PC-3 (cell line): Measurements from ENCODE around the gene TFB1M. TPM values are rescaled to one million over a fixed set of nuclear protein-coding genes. Genes with fewer than 3 reads are reported as not detected.

Experiments
- ATAC-seq: fragments of 200-7000 bp; cut with Tn5 transposase; 2 replicates; pipeline ENCODE4 v1.9.1; 2020; ENCODE audit warnings: mild to moderate bottlenecking, moderate library complexity
- BruUV-seq: library from RNA; stranded (reverse); fragments of 400-500 nt; replicated peaks from 2 replicates; lab custom pipeline; 2021; lab: Mats Ljungman, UMichigan
- CTCF ChIA-PET: fragments of 300-600 bp; sonication (Branson Sonifier 250); formaldehyde crosslinking; loops from one replicate; lab custom pipeline; 2022; ENCODE audit warnings: antibody characterized with exemption; lab: Charles Lee
- POLR2A ChIA-PET: fragments of 300-600 bp; sonication (Branson Sonifier 250); formaldehyde crosslinking; loops from one replicate; lab custom pipeline; 2022; ENCODE audit warnings: antibody characterized with exemption; ENCODE audit not compliant: unreplicated experiment; lab: Charles Lee
- DNase-seq: peaks from one replicate; pipeline ENCODE4 v3.0.0-alpha.2; 2015
- H2AFZ ChIP-seq: fragments of 300-600 bp; sonication (generic); 2 replicates; pipeline ENCODE4 v1.6.0; 2016; ENCODE audit warnings: antibody characterized with exemption, low read length
- H3F3A ChIP-seq: fragments of 300-600 bp; sonication (generic); one replicate; pipeline ENCODE4 v1.6.0; 2017; ENCODE audit warnings: antibody characterized with exemption, low read length, control low read depth, mild to moderate bottlenecking; ENCODE audit not compliant: unreplicated experiment
- H3K27ac ChIP-seq: fragments of 300-600 bp; sonication (generic); 2 replicates; pipeline ENCODE4 v1.5.1; 2016; ENCODE audit warnings: mild to moderate bottlenecking, low read length
- H3K27me3 ChIP-seq: fragments of 300-600 bp; sonication (generic); 2 replicates; pipeline ENCODE4 v1.6.1; 2016; ENCODE audit warnings: low read length, mixed read lengths
- H3K36me3 ChIP-seq: fragments of 300-600 bp; sonication (generic); 2 replicates; pipeline ENCODE4 v1.6.1; 2016; ENCODE audit warnings: low read depth, mixed run types, low read length, mixed read lengths
- H3K4me1 ChIP-seq: fragments of 300-600 bp; sonication (generic); 2 replicates; pipeline ENCODE4 v1.5.1; 2016; ENCODE audit warnings: low read length; ENCODE audit not compliant: insufficient read depth
- H3K4me2 ChIP-seq: fragments of 300-600 bp; sonication (generic); 2 replicates; pipeline ENCODE4 v1.6.0; 2016; ENCODE audit warnings: low read length
- H3K4me3 ChIP-seq: fragments of 300-600 bp; sonication (generic); 2 replicates; pipeline ENCODE4 v1.5.1; 2016; ENCODE audit warnings: mild to moderate bottlenecking, low read length, mixed read lengths
- H3K79me2 ChIP-seq: fragments of 300-600 bp; sonication (generic); 2 replicates; pipeline ENCODE4 v1.6.1; 2017; ENCODE audit warnings: low read length, mixed read lengths
- H3K9ac ChIP-seq: fragments of 300-600 bp; sonication (generic); 2 replicates; pipeline ENCODE4 v1.6.0; 2016; ENCODE audit warnings: mild to moderate bottlenecking, low read length
- H3K9me2 ChIP-seq: fragments of 300-600 bp; sonication (generic); replicated peaks from 2 replicates; pipeline ENCODE4 v1.6.1; 2016; ENCODE audit warnings: mixed run types, low read length, mixed read lengths
- H3K9me3 ChIP-seq: fragments of 300-600 bp; sonication (generic); 2 replicates; pipeline ENCODE4 v1.6.1; 2016; ENCODE audit warnings: low read length, mixed read lengths
- H4K20me1 ChIP-seq: fragments of 300-600 bp; sonication (generic); 2 replicates; pipeline ENCODE4 v1.6.1; 2016; ENCODE audit warnings: low read length, mixed read lengths
- CTCF ChIP-seq: fragments of 300-600 bp; sonication (generic); conservative IDR thresholded peaks from 2 replicates; pipeline ENCODE4 v1.5.1; 2017; ENCODE audit warnings: antibody characterized with exemption, low read depth, mild to moderate bottlenecking, low read length
- EZH2 ChIP-seq: fragments of 300-600 bp; sonication (generic); IDR thresholded peaks from one replicate; pipeline ENCODE4 v1.6.1; 2017; ENCODE audit warnings: antibody characterized with exemption, mild to moderate bottlenecking, low read length; ENCODE audit not compliant: unreplicated experiment
- EZH2phosphoT487 ChIP-seq: fragments of 300-600 bp; sonication (generic); IDR thresholded peaks from 2 replicates; pipeline ENCODE4 v1.6.1; 2018; ENCODE audit warnings: mild to moderate bottlenecking, antibody characterized with exemption, low read length, borderline replicate concordance
- intact Hi-C: fragments of 100-400 bp; cut with micrococcal nuclease; formaldehyde crosslinking; loops from 2 replicates; pipeline ENCODE4 v1.9.0; 2023
- total RNA-seq: library from RNA; depleted of rRNA; stranded (reverse); fragments of >200 nt; gene quantifications from 2 replicates; pipeline ENCODE4 v1.2.3, GENCODE V29; 2014

The TFB1M gene
- total RNA-seq, 1 experiment from 2014 or later = 23.1 TPM

DNA sequence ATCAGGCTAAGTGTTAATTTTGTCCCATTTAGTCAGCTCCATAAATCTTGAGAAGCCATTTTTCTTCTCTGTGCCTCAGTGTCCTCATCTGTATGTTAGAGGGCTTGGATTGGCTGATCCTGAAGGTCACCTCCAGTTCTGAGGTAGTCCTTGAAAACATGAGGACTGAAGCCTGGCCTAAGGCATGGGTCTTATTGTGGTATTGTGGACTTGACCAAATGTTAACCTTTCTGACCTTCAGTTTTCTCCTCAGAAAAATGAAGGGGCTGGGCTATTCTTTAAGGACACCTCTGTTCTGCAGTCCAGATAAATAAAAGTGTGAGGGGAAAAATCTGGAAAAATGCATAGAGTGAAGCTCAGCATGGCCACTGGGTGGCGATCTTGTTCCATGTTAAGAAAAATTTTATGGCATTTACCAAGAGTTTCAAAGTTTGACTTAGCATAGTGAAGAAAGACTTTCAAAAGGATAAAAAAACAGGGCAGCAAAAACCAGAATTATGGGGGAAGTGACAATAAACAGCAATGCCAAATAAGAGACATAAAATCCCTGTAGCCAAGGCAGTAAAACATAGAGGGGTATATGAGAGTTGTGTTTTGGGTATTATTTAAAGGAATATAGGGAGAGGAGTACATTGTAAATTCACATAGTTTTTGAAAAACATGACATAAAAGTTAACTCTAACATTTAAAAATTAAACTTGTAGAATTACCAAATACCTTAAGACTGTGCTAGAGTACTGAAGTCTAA, 13.2 kb upstream of the TFB1M start:
- Histone ChIP-seq H3F3A (no peaks in the 10 kb centered on the region), H3K9me3 (no peaks in the 10 kb centered on the region), H3K27me3 (no peaks in the 10 kb centered on the region), H2AFZ (peak overlapping the region; percentile 45; the same call in 1 of the 2 replicates), H3K27ac (peak overlapping the region; percentile 33), H3K9me2 (no peaks in the 10 kb centered on the region), H3K9ac (peak overlapping the region; percentile 19), H4K20me1 (no peaks in the 10 kb centered on the region), H3K36me3 (no peaks in the 10 kb centered on the region), H3K4me2 (no peak overlapping the region), H3K4me1 (peaks cover 28% of the 10 kb centered on the region), H3K4me3 (no peak overlapping the region), H3K79me2 (no peaks in the 10 kb centered on the region)
- CTCF ChIA-PET = interaction anchor here (0.5 to 0.7 kb wide), 3 partner anchors 167 to 658 kb away, joined by 3 to 5 read pairs (median 3); no protein-coding TSS in a partner anchor
- POLR2A ChIA-PET = no interaction called here
- ATAC-seq (peak; percentile 63), DNase-seq (peak; percentile 65)
- intact Hi-C loops = loop anchor here (1.0 kb wide), 3 partner anchors 167 to 438 kb away; no protein-coding TSS in a partner anchor
- TF ChIP-seq EZH2phosphoT487 (no peak), CTCF (peak; percentile 82), EZH2 (no peak)
- BruUV-seq = no TSS peak

- ATAC-seq (peak; percentile 33; the same call in 1 of the 2 replicates), DNase-seq (peak; percentile 59)
- Histone ChIP-seq H3K4me3 (no peak overlapping the region), H3K9me3 (no peaks in the 10 kb centered on the region), H3K9ac (peak overlapping the region; percentile 33; the same call in 1 of the 2 replicates), H3K27me3 (no peaks in the 10 kb centered on the region), H3K4me2 (0 out of 2 replicates have a peak overlapping the region, but pooled peaks have one; percentile 3), H3K9me2 (no peaks in the 10 kb centered on the region), H3K36me3 (no peaks in the 10 kb centered on the region), H3K4me1 (peaks cover 28% of the 10 kb centered on the region), H4K20me1 (no peaks in the 10 kb centered on the region), H3F3A (no peaks in the 10 kb centered on the region), H3K27ac (peak overlapping the region; percentile 62), H2AFZ (peak overlapping the region; percentile 30; the same call in 1 of the 2 replicates), H3K79me2 (no peaks in the 10 kb centered on the region)
- intact Hi-C loops = no loop called here
- TF ChIP-seq EZH2phosphoT487 (no peak), CTCF (no peak), EZH2 (no peak)
- ChIA-PET CTCF (no interaction called here), POLR2A (interaction anchor here (0.5 kb wide), 1 partner anchor 22 kb away, joined by 4 read pairs; no protein-coding TSS in a partner anchor)
- no TSS peak for BruUV-seq
Observed at GRCh38 chr6:155325700-155326516, 11.6 kb upstream of the TFB1M start.
